Fibroblast of lung (primary cell): Measurements from ENCODE around the gene WWC1. TPM values are rescaled to one million over a fixed set of nuclear protein-coding genes. Genes with fewer than 3 reads are reported as not detected.
"Not testable (repeated sequence)": the region's sequence is repeated elsewhere in the genome, so short reads cannot be mapped to it uniquely, and the experiment has no call there.

Experiments
- DNase-seq, 2 donors: peaks; one replicate each; pipeline versions ENCODE4 v3.0.0 to v3.0.0-alpha.2; 2010; ENCODE audit warnings: low read depth in 2 of 2
- H2AFZ ChIP-seq: 2 replicates; pipeline ENCODE4 v1.5.1; 2012; ENCODE audit warnings: low read length, control low read depth, inconsistent platforms
- H3K27ac ChIP-seq: 2 replicates; pipeline ENCODE4 v1.5.1; 2011; ENCODE audit warnings: low read length, control low read depth; ENCODE audit not compliant: insufficient read depth
- H3K27me3 ChIP-seq: 2 replicates; pipeline ENCODE4 v1.5.1; 2011; ENCODE audit warnings: mild to moderate bottlenecking, low read length; ENCODE audit not compliant: control insufficient read depth, insufficient read depth
- H3K36me3 ChIP-seq: 2 replicates; pipeline ENCODE4 v1.5.1; 2011; ENCODE audit warnings: low read length; ENCODE audit not compliant: control insufficient read depth, insufficient read depth
- H3K4me1 ChIP-seq: 2 replicates; pipeline ENCODE4 v1.5.1; 2011; ENCODE audit warnings: low read length; ENCODE audit not compliant: control insufficient read depth, insufficient read depth; ENCODE audit errors: extremely low read depth
- H3K4me2 ChIP-seq: 2 replicates; pipeline ENCODE4 v1.5.1; 2011; ENCODE audit warnings: low read length, control low read depth; ENCODE audit not compliant: insufficient read depth; ENCODE audit errors: extremely low read depth
- H3K4me3 ChIP-seq, 4 experiments: fragments of 200-600 bp in 1 of 4; sonication (generic) in 1 of 4; replicated peaks in 1 of 4; 2 replicates each; pipeline ENCODE4 v1.5.1; 2011 to 2016; ENCODE audit warnings: low read length in 4 of 4, low read depth in 3 of 4, mild to moderate bottlenecking in 3 of 4, control low read depth in 2 of 4, inconsistent platforms in 1 of 4, mixed read lengths in 1 of 4; ENCODE audit not compliant: insufficient read depth in 1 of 4; ENCODE audit errors: control extremely low read depth in 1 of 4
- H3K79me2 ChIP-seq: 2 replicates; pipeline ENCODE4 v1.5.1; 2012; ENCODE audit warnings: mild to moderate bottlenecking, low read length, inconsistent platforms; ENCODE audit not compliant: control insufficient read depth, insufficient read depth
- H3K9ac ChIP-seq: 2 replicates; pipeline ENCODE4 v1.5.1; 2011; ENCODE audit warnings: mild to moderate bottlenecking, low read length, control low read depth; ENCODE audit not compliant: insufficient read depth
- H3K9me3 ChIP-seq: 2 replicates; pipeline ENCODE4 v1.5.1; 2012; ENCODE audit warnings: low read depth, low read length; ENCODE audit not compliant: control insufficient read depth, insufficient read depth
- H4K20me1 ChIP-seq: 2 replicates; pipeline ENCODE4 v1.5.1; 2011; ENCODE audit warnings: low read length; ENCODE audit not compliant: control insufficient read depth, insufficient read depth; ENCODE audit errors: extremely low read depth
- EZH2 ChIP-seq: IDR thresholded peaks from 2 replicates; pipeline ENCODE4 v1.5.1; 2012; ENCODE audit warnings: low read length, control low read depth, mild to moderate bottlenecking; ENCODE audit errors: missing control alignments
- polyA plus RNA-seq, 2 donors: library from polyadenylated mRNA; depleted of rRNA in 1 of 2; stranded (reverse) in 1 of 2; unstranded in 1 of 2; fragments of >200 nt; gene quantifications; 2 replicates each; pipeline ENCODE4 v1.2.1, GENCODE V29; 2011 to 2012; ENCODE audit warnings: missing spikeins in 1 of 2
- total RNA-seq: library from RNA; depleted of rRNA; stranded (reverse); fragments of >200 nt; gene quantifications from 2 replicates; pipeline ENCODE4 v1.2.1, GENCODE V29; 2014
- TF ChIP-seq, protein P1 (sequence below), 2 donors: IDR thresholded peaks in 1 of 2; conservative IDR thresholded peaks in 1 of 2; 1 replicate in 1 of 2; 2 replicates in 1 of 2; pipeline ENCODE4 v1.5.1; 2011 to 2012; ENCODE audit warnings: low read length in 2 of 2, control low read depth in 1 of 2, inconsistent platforms in 1 of 2, low read depth in 1 of 2, mild to moderate bottlenecking in 1 of 2

The WWC1 gene
- total and polyA plus RNA-seq, 2 donors (not counting 1 experiment from before 2014, with no cell fraction given): 2.5 to 3.2 TPM

GRCh38 chr5:168339109-168339771 lies 47.8 kb downstream of the WWC1 start:
- Histone ChIP-seq H3K4me1 (no peaks in the 10 kb centered on the region), H3K27me3 (no peaks in the 10 kb centered on the region), H2AFZ (no peak overlapping the region), H3K36me3 (no peaks in the 10 kb centered on the region), H3K4me3 (no peak overlapping the region), H3K79me2 (no peaks in the 10 kb centered on the region), H3K9ac (no peak overlapping the region), H4K20me1 (no peaks in the 10 kb centered on the region), H3K9me3 (no peaks in the 10 kb centered on the region), H3K4me2 (no peak overlapping the region), H3K27ac (no peak overlapping the region)
- DNase-seq: no peak
- TF ChIP-seq, protein P1, sequence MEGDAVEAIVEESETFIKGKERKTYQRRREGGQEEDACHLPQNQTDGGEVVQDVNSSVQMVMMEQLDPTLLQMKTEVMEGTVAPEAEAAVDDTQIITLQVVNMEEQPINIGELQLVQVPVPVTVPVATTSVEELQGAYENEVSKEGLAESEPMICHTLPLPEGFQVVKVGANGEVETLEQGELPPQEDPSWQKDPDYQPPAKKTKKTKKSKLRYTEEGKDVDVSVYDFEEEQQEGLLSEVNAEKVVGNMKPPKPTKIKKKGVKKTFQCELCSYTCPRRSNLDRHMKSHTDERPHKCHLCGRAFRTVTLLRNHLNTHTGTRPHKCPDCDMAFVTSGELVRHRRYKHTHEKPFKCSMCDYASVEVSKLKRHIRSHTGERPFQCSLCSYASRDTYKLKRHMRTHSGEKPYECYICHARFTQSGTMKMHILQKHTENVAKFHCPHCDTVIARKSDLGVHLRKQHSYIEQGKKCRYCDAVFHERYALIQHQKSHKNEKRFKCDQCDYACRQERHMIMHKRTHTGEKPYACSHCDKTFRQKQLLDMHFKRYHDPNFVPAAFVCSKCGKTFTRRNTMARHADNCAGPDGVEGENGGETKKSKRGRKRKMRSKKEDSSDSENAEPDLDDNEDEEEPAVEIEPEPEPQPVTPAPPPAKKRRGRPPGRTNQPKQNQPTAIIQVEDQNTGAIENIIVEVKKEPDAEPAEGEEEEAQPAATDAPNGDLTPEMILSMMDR (conservative IDR thresholded peaks at IDR 0.05 in 1 of 2, IDR thresholded peaks at IDR 0.05 in 1 of 2; ENCODE audit: low read depth in 1 of 2, low read length in 2 of 2): no peak
- TF ChIP-seq EZH2: no peak

DNA sequence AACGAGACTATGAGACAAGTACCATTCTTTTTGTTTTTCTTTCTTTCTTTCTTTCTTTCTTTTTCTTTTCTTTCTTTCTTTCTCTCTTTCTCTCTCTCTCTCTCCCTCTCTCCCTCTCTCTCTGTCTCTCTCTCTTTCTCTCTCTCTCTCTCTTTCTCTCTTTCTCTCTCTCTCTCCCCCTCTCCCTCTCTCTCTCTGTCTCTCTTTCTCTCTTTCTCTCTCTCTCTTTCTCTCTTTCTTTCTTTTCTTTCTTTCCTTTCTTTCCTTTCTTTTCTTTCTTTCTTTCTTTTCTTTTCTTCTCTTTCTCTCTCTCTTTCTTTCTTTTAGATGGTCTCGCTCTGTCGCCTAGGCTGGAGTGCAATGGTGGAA lies 48.3 kb downstream of the WWC1 start:
- H3K4me3 ChIP-seq, H3K27ac ChIP-seq, H3K36me3 ChIP-seq, H4K20me1 ChIP-seq, H2AFZ ChIP-seq, H3K9me3 ChIP-seq, H3K4me2 ChIP-seq, H3K27me3 ChIP-seq, H3K79me2 ChIP-seq, H3K4me1 ChIP-seq, DNase-seq, H3K9ac ChIP-seq: not testable (repeated sequence)

- H3K36me3 ChIP-seq: no peaks in the 10 kb centered on the region
- H3K4me1 ChIP-seq: no peaks in the 10 kb centered on the region
- no peak overlapping the region for H3K27ac ChIP-seq
- H3K4me3 ChIP-seq: no peak overlapping the region
- H3K27me3 ChIP-seq: no peaks in the 10 kb centered on the region
- no peak overlapping the region for H3K9ac ChIP-seq
- no peak overlapping the region for H2AFZ ChIP-seq
- no peak overlapping the region for H3K4me2 ChIP-seq
- H3K9me3 ChIP-seq: no peaks in the 10 kb centered on the region
- TF ChIP-seq, protein P1 (conservative IDR thresholded peaks at IDR 0.05 in 1 of 2, IDR thresholded peaks at IDR 0.05 in 1 of 2; ENCODE audit: low read depth in 1 of 2, low read length in 2 of 2): no peak
- no peak for TF ChIP-seq EZH2
- no peaks in the 10 kb centered on the region for H3K79me2 ChIP-seq
- no peak for DNase-seq
- no peaks in the 10 kb centered on the region for H4K20me1 ChIP-seq
Measured at GRCh38 chr5:168340487-168340886, 49.0 kb downstream of the WWC1 start.
